Heart left ventricle (tissue), 16 donors: ENCODE data around the gene C14orf180. TPM values are rescaled to one million over a fixed set of nuclear protein-coding genes. Genes with fewer than 3 reads are reported as not detected.

Experiments
- ATAC-seq, 4 donors: fragments of 200-7000 bp; cut with Tn5 transposase; one replicate each; pipeline ENCODE4 v1.9.1; 2020 to 2022; ENCODE audit warnings: moderate library complexity in 4 of 4, mild to moderate bottlenecking in 3 of 4, moderate number of reproducible peaks in 1 of 4
- DNase-seq, 5 donors: peaks; one replicate each; pipeline ENCODE4 v3.0.0-alpha.2; 2020
- H3K27ac ChIP-seq, 12 donors: fragments of 200-600 bp; sonication (generic) in 4 of 12; one replicate each; pipeline versions ENCODE4 v1.5.0 to v1.8.0; 2016 to 2022; ENCODE audit warnings: mild to moderate bottlenecking in 2 of 12
- H3K27me3 ChIP-seq, 9 donors: fragments of 200-600 bp; sonication (generic) in 2 of 9; one replicate each; pipeline versions ENCODE4 v1.5.1 to v1.8.0; 2016 to 2022; ENCODE audit warnings: mild to moderate bottlenecking in 3 of 9
- H3K36me3 ChIP-seq, 9 donors: fragments of 200-600 bp; sonication (generic) in 2 of 9; one replicate each; pipeline versions ENCODE4 v1.5.0 to v1.8.0; 2018 to 2022; ENCODE audit warnings: mild to moderate bottlenecking in 2 of 9
- H3K4me1 ChIP-seq, 12 donors: fragments of 200-600 bp; sonication (generic) in 4 of 12; one replicate each; pipeline versions ENCODE4 v1.5.0 to v1.8.0; 2016 to 2022; ENCODE audit warnings: mild to moderate bottlenecking in 3 of 12
- H3K4me3 ChIP-seq, 12 donors: fragments of 200-600 bp; sonication (generic) in 4 of 12; one replicate each; pipeline versions ENCODE4 v1.5.0 to v1.8.0; 2017 to 2022; ENCODE audit warnings: mild to moderate bottlenecking in 9 of 12, moderate library complexity in 4 of 12
- H3K9me3 ChIP-seq, 12 donors: fragments of 200-600 bp; sonication (generic) in 4 of 12; one replicate each; pipeline versions ENCODE4 v1.5.0 to v1.8.0; 2016 to 2022; ENCODE audit warnings: mild to moderate bottlenecking in 1 of 12
- POLR2A ChIP-seq, 2 donors: fragments of 450-650 bp; IDR thresholded peaks; one replicate each; pipeline ENCODE4 v1.6.1; 2017; ENCODE audit warnings: antibody characterized with exemption in 2 of 2, mild to moderate bottlenecking in 2 of 2, moderate library complexity in 2 of 2
- WGBS, 4 donors: extraction: QIAGEN DNeasy Blood & Tissue Kit in 2 of 4; methylation state at CpG; one replicate each; pipeline versions ENCODE4 v1.1.5 to v1.1.7; 2013 to 2018; 5-methylcytosine and 5-hydroxymethylcytosine counted together
- intact Hi-C, 10 donors: fragments of 100-400 bp; cut with DNase I; formaldehyde crosslinking; loops; one replicate each; pipeline versions ENCODE4 v1.11.1 to v1.14.2; 2022
- polyA plus RNA-seq, 2 donors: library from polyadenylated mRNA; stranded (reverse); fragments of 200-250 nt; gene quantifications; one replicate each; pipeline ENCODE4 v1.2.3, GENCODE V29; 2013
- total RNA-seq, 9 donors: library from RNA; depleted of rRNA in 2 of 9; stranded (reverse); fragments of >200 nt in 2 of 9; fragmentation: NEBNext Ultra II Directional in 3 of 9; extraction: Animal tissue kit (Norgen Biotek cat#: 25700) in 3 of 9; gene quantifications; one replicate each; pipeline versions ENCODE4 v1.1.0 to v1.2.4, GENCODE V29; 2016 to 2023
- TF ChIP-seq, protein P1 (sequence below), 12 donors: fragments of 200-600 bp; sonication (generic) in 4 of 12; IDR thresholded peaks; one replicate each; pipeline versions ENCODE4 v1.5.0 to v1.8.0; 2018 to 2022; ENCODE audit warnings: antibody characterized with exemption in 12 of 12, mild to moderate bottlenecking in 5 of 12
- donor health status: ischemic (EF 13 %, LVEDD 7.1; RV severe dilation, severe dysfunction).
- donor health status: healthy with polysubstance abuse.
- donor health status: DM: no; HTN: yes; CAD: no.
- donor health status: DM: no; HTN: no; CAD: no.
- donor health status: ischemic (EF 25% LVEDD 6.9; RV normal size, moderate dysfunction).
- donor health status: ischemic (EF 25% LVEDD 5.7; RV mildly dilated, moderate dysfunction).
- donor health status: healthy.
- donor health status: DM: yes; HTN: yes; CAD: no.
- donor health status: ischemic (EF 35%, LVEDD 5.7; RV mildly dilated, moderate dysfunction).
- donor health status: nonischemic (EF 11% LVEDD 7.7; RV severe dilation, severe dysfunction).
- donor health status: DM: yes; HTN: yes; CAD: no.
- donor health status: PGD.
- donor health status: ischemic (EF 29% LVEDD 5.4; RV normal size, mild dysfunction).
- donor health status: nonischemic (EF 23%, LVEDD 6.1; RV moderate dilation, normal function).

C14orf180 gene
- total and polyA plus RNA-seq, 11 donors: 11.1 to 170 (median 75.3) TPM

DNA sequence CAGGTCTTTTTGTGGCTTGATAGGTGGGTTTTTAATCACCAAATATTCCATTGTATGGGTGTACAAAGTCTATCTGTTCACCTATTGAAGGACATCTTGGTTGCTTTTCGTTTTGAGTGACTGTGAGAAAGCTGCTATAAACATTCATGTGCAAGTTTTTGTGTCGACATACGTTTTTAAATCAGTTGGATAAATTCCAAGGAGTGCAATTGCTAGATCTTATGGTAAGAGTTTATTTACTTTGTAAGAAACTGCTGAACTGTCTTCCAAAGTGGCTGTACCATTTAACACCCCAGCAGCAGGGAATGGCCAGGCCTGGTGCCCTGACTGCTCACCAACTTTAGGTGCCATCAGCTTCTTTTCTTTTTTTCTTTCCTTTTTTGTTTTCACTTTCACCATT is 45.5 kb upstream of the C14orf180 start:
- no peaks in the 10 kb centered on the region for H3K27me3 ChIP-seq
- 53 to 68% (median 59%) methylated on average over 3 of the region's 3 CpGs for WGBS, 4 donors
- H3K4me1 ChIP-seq: peaks cover 0 to 20% (median 0%) of the 10 kb centered on the region in 12 donors
- DNase-seq (no peak), ATAC-seq (no peak)
- H3K9me3 ChIP-seq: no peaks in the 10 kb centered on the region
- no peaks in the 10 kb centered on the region for H3K36me3 ChIP-seq
- no peak for TF ChIP-seq POLR2A (IDR thresholded peaks at IDR 0.05)
- TF ChIP-seq, protein P1, sequence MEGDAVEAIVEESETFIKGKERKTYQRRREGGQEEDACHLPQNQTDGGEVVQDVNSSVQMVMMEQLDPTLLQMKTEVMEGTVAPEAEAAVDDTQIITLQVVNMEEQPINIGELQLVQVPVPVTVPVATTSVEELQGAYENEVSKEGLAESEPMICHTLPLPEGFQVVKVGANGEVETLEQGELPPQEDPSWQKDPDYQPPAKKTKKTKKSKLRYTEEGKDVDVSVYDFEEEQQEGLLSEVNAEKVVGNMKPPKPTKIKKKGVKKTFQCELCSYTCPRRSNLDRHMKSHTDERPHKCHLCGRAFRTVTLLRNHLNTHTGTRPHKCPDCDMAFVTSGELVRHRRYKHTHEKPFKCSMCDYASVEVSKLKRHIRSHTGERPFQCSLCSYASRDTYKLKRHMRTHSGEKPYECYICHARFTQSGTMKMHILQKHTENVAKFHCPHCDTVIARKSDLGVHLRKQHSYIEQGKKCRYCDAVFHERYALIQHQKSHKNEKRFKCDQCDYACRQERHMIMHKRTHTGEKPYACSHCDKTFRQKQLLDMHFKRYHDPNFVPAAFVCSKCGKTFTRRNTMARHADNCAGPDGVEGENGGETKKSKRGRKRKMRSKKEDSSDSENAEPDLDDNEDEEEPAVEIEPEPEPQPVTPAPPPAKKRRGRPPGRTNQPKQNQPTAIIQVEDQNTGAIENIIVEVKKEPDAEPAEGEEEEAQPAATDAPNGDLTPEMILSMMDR (IDR thresholded peaks at IDR 0.05): no peak
- H3K27ac ChIP-seq: no peak overlapping the region
- intact Hi-C loops: no loop called here
- no peak overlapping the region for H3K4me3 ChIP-seq

- no peak overlapping the region for H3K4me3 ChIP-seq
- peaks cover 0 to 9% (median 0%) of the 10 kb centered on the region in 9 donors for H3K27me3 ChIP-seq
- peaks cover 0 to 11% (median 0%) of the 10 kb centered on the region in 12 donors for H3K4me1 ChIP-seq
- WGBS, 4 donors: 15 to 22% (median 21%) methylated on average over 4 to 8 of the region's 8 CpGs
- no peak overlapping the region for H3K27ac ChIP-seq
- intact Hi-C loops: no loop called here
- TF ChIP-seq POLR2A (IDR thresholded peaks at IDR 0.05): no peak
- DNase-seq (peak in 2 of 5 donors; percentile 15 to 37), ATAC-seq (peak in 3 of 4 donors; percentile 34 to 70 (median 66))
- no peaks in the 10 kb centered on the region for H3K36me3 ChIP-seq
- no peaks in the 10 kb centered on the region for H3K9me3 ChIP-seq
Measured at GRCh38 chr14:104536942-104537612, 42.5 kb upstream of the C14orf180 start.

DNA sequence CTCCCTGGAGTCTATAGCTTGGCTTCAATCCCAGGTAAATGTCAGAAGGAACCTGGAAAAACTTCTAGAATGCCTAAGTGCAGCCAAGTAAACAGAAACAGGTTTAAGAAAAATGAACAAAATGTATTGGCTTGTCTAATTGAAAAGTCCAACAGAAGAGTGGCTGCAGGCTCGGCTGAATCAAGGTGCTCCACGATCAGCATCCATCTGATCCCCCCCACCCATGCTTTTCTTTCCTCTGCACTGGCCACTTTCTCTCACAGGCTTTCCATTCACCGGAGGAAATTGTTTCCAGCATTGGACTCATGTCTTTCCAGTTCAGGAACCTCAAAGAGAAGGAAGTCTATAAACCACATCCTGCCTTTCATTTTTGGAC is 42.0 kb upstream of the C14orf180 start:
- H3K36me3 ChIP-seq: no peaks in the 10 kb centered on the region
- H3K27ac ChIP-seq: no peak overlapping the region
- no peak for ATAC-seq
- no peaks in the 10 kb centered on the region for H3K9me3 ChIP-seq
- H3K4me1 ChIP-seq: peaks cover 0 to 8% (median 0%) of the 10 kb centered on the region in 12 donors
- intact Hi-C loops: no loop called here
- H3K27me3 ChIP-seq: peaks cover 0 to 13% (median 0%) of the 10 kb centered on the region in 9 donors
- 44 to 58% (median 54%) methylated on average over 3 of the region's 3 CpGs for WGBS, 4 donors
- H3K4me3 ChIP-seq: no peak overlapping the region
- no peak for DNase-seq
- TF ChIP-seq, protein P1 (IDR thresholded peaks at IDR 0.05): no peak
- no peak for TF ChIP-seq POLR2A (IDR thresholded peaks at IDR 0.05)

GRCh38 chr14:104541905-104542465 is 37.6 kb upstream of the C14orf180 start:
- WGBS, 4 donors: 72 to 78% (median 76%) methylated on average over 11 of the region's 11 CpGs
- no peaks in the 10 kb centered on the region for H3K9me3 ChIP-seq
- intact Hi-C loops: no loop called here

More at GRCh38 chr14:104541905-104542465, 37.6 kb upstream of the C14orf180 start:
- Histone ChIP-seq H3K27me3 (peaks cover 0 to 41% (median 4%) of the 10 kb centered on the region in 9 donors), H3K4me3 (no peak overlapping the region), H3K36me3 (no peaks in the 10 kb centered on the region), H3K27ac (no peak overlapping the region), H3K4me1 (peaks cover 0 to 16% (median 0%) of the 10 kb centered on the region in 12 donors)
- DNase-seq: no peak
- ATAC-seq: no peak
- TF ChIP-seq POLR2A (IDR thresholded peaks at IDR 0.05): no peak
- TF ChIP-seq, protein P1 (IDR thresholded peaks at IDR 0.05): no peak
